Neural progenitor cell (in vitro differentiated cells): ENCODE results near the gene MEGF8.

Source experiments
- CTCF ChIP-seq: fragments of 200-600 bp; sonication (generic); IDR thresholded peaks from 2 replicates; pipeline ENCODE4 v1.5.1; 2017; ENCODE audit warnings: antibody characterized with exemption, mild to moderate bottlenecking
- EZH2 ChIP-seq: fragments of 200-600 bp; sonication (generic); IDR thresholded peaks from 2 replicates; pipeline ENCODE4 v1.6.1; 2017; ENCODE audit warnings: antibody characterized with exemption, mild to moderate bottlenecking, moderate library complexity

DNA sequence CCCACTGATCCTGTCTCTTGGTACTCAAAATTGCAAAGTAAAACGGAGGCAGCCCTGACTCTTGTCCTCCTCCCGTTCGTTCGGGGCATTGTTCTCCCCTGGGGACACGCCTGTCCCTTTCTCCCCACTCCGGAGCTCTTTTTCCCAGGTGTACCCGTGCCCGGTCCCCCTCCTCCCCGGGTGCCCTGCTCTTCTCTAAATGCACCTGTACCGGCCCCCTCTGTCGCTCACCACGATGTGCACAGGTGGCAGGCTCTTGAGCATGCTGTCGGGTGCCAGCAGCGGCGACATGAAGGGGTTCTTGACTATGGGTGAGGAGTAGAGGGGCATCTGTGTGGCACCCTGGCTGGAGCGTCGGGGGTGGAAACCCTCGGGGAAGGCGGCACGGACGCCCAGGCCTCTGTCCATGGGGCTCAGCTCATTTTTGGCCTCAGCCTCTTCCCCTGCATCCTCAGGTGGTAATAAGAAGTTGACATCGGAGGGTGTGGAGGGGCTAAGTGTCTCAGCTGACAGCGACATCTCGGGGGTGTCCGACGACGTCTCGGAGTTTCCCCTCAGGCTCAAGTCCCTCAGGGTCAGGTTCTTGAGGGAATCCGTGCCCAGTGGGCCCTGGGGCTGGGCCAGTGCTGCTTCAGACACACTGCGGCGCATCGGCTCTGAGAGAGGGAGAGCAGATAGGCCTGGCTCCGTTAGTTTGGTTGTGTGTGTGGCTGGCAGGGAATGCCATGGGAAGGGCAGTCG lies 77.1 kb downstream of the MEGF8 start:
- TF ChIP-seq CTCF: no peak
- no peak for TF ChIP-seq EZH2
